Loucy (cell line): ENCODE results near the gene FHAD1.

Experiments
- H2AFZ ChIP-seq: fragments of 200-600 bp; sonication (generic); 2 replicates; pipeline ENCODE4 v1.6.0; 2016; ENCODE audit warnings: antibody characterized with exemption, mild to moderate bottlenecking, low read length, moderate library complexity
- H3F3A ChIP-seq: fragments of 200-600 bp; 2 replicates; pipeline ENCODE4 v1.6.0; 2016; ENCODE audit warnings: antibody characterized with exemption, low read depth, mild to moderate bottlenecking
- H3K27me3 ChIP-seq: fragments of 200-600 bp; sonication (generic); 2 replicates; pipeline ENCODE4 v1.6.1; 2014; ENCODE audit warnings: low read length, mild to moderate bottlenecking; ENCODE audit not compliant: insufficient read depth, poor library complexity, severe bottlenecking
- H3K36me3 ChIP-seq: fragments of 200-600 bp; sonication (generic); 2 replicates; pipeline ENCODE4 v1.6.1; 2016; ENCODE audit warnings: low read length; ENCODE audit not compliant: insufficient read depth
- H3K4me1 ChIP-seq: fragments of 200-600 bp; sonication (generic); 2 replicates; pipeline ENCODE4 v1.5.1; 2014; ENCODE audit warnings: low read length, mild to moderate bottlenecking; ENCODE audit not compliant: insufficient read depth, poor library complexity, severe bottlenecking
- H3K4me2 ChIP-seq: fragments of 200-600 bp; sonication (generic); 2 replicates; pipeline ENCODE4 v1.6.0; 2014; ENCODE audit warnings: antibody characterized with exemption, low read length, low read depth, mild to moderate bottlenecking; ENCODE audit not compliant: poor library complexity, severe bottlenecking
- H3K4me3 ChIP-seq: fragments of 200-600 bp; sonication (generic); 2 replicates; pipeline ENCODE4 v1.5.1; 2014; ENCODE audit warnings: low read length, mild to moderate bottlenecking, mixed read lengths; ENCODE audit not compliant: poor library complexity, severe bottlenecking
- H3K79me2 ChIP-seq: fragments of 200-600 bp; sonication (generic); 2 replicates; pipeline ENCODE4 v1.6.1; 2014; ENCODE audit warnings: low read length; ENCODE audit not compliant: insufficient read depth
- H3K9ac ChIP-seq: fragments of 200-600 bp; sonication (generic); 2 replicates; pipeline ENCODE4 v1.6.0; 2014; ENCODE audit warnings: mild to moderate bottlenecking, low read depth, low read length, moderate library complexity; ENCODE audit not compliant: poor library complexity, severe bottlenecking
- H3K9me2 ChIP-seq: fragments of 200-600 bp; sonication (generic); replicated peaks from 2 replicates; pipeline ENCODE4 v1.6.1; 2016; ENCODE audit warnings: low read depth, low read length, mixed read lengths
- H3K9me3 ChIP-seq: fragments of 200-600 bp; sonication (generic); 2 replicates; pipeline ENCODE4 v1.6.1; 2014; ENCODE audit warnings: mild to moderate bottlenecking, antibody characterized with exemption, low read length, low read depth; ENCODE audit not compliant: insufficient read depth
- H4K20me1 ChIP-seq: fragments of 200-600 bp; sonication (generic); 2 replicates; pipeline ENCODE4 v1.6.0; 2014; ENCODE audit warnings: antibody characterized with exemption, low read length, mild to moderate bottlenecking; ENCODE audit not compliant: insufficient read depth, poor library complexity, severe bottlenecking
- EZH2phosphoT487 ChIP-seq: fragments of 200-600 bp; IDR thresholded peaks from 2 replicates; pipeline ENCODE4 v1.6.1; 2018; ENCODE audit warnings: antibody characterized with exemption, mild to moderate bottlenecking, moderate library complexity, borderline replicate concordance
- TF ChIP-seq, protein P1 (sequence below): fragments of 200-600 bp; sonication (generic); conservative IDR thresholded peaks from 2 replicates; pipeline ENCODE4 v1.5.1; 2014; ENCODE audit warnings: mild to moderate bottlenecking, antibody characterized with exemption, low read length

Gene FHAD1

DNA sequence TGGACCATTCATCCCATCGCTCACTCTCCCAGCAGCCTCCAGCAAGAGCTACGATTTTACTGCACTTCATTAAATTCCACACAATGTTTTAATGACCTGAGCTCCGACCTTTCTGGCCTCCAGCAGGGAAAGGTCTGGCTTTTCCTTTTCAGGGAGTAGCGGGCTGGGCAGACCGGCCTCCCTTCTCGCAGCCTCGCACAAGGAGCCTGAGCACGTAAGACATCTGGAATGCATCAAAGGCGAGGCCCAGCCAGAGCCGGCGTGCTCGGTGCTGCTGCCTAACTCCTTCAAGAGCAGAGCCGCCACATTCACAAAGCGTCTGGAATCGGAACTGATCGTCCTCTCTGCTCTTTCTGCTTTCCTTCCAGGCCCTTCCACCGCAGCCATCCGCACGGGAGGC is 32.5 kb upstream of the FHAD1 start:
- Histone ChIP-seq H3K36me3 (no peaks in the 10 kb centered on the region), H2AFZ (no peak overlapping the region), H3K9me3 (no peaks in the 10 kb centered on the region), H3K9me2 (no peaks in the 10 kb centered on the region), H3F3A (no peaks in the 10 kb centered on the region), H3K4me1 (no peaks in the 10 kb centered on the region), H3K4me2 (no peak overlapping the region), H4K20me1 (no peaks in the 10 kb centered on the region), H3K9ac (no peak overlapping the region), H3K4me3 (no peak overlapping the region), H3K27me3 (no peaks in the 10 kb centered on the region), H3K79me2 (no peaks in the 10 kb centered on the region)
- TF ChIP-seq, protein P1, sequence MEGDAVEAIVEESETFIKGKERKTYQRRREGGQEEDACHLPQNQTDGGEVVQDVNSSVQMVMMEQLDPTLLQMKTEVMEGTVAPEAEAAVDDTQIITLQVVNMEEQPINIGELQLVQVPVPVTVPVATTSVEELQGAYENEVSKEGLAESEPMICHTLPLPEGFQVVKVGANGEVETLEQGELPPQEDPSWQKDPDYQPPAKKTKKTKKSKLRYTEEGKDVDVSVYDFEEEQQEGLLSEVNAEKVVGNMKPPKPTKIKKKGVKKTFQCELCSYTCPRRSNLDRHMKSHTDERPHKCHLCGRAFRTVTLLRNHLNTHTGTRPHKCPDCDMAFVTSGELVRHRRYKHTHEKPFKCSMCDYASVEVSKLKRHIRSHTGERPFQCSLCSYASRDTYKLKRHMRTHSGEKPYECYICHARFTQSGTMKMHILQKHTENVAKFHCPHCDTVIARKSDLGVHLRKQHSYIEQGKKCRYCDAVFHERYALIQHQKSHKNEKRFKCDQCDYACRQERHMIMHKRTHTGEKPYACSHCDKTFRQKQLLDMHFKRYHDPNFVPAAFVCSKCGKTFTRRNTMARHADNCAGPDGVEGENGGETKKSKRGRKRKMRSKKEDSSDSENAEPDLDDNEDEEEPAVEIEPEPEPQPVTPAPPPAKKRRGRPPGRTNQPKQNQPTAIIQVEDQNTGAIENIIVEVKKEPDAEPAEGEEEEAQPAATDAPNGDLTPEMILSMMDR: no peak
- TF ChIP-seq EZH2phosphoT487: no peak

DNA sequence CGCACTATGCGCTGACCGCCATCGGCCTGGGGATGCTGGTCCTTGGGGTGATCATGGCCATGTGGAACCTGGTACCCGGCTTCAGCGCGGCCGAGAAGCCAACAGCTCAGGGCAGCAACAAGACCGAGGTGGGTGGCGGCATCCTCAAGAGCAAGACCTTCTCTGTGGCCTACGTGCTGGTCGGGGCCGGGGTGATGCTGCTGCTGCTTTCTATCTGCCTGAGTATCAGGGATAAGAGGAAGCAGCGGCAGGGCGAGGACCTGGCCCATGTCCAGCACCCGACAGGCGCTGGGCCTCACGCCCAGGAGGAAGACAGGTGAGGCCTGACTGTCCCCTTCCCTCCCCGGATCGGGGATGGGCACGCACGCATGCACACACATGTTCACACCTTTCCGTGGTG is 31.9 kb upstream of the FHAD1 start:
- Histone ChIP-seq H3K9ac (no peak overlapping the region), H3K4me1 (no peaks in the 10 kb centered on the region), H2AFZ (no peak overlapping the region), H3K79me2 (no peaks in the 10 kb centered on the region), H3K27me3 (no peaks in the 10 kb centered on the region), H3K9me2 (no peaks in the 10 kb centered on the region), H3K9me3 (no peaks in the 10 kb centered on the region), H3K36me3 (no peaks in the 10 kb centered on the region), H3F3A (no peaks in the 10 kb centered on the region), H4K20me1 (no peaks in the 10 kb centered on the region), H3K4me2 (no peak overlapping the region), H3K4me3 (no peak overlapping the region)
- no peak for TF ChIP-seq EZH2phosphoT487
- TF ChIP-seq, protein P1: no peak

DNA sequence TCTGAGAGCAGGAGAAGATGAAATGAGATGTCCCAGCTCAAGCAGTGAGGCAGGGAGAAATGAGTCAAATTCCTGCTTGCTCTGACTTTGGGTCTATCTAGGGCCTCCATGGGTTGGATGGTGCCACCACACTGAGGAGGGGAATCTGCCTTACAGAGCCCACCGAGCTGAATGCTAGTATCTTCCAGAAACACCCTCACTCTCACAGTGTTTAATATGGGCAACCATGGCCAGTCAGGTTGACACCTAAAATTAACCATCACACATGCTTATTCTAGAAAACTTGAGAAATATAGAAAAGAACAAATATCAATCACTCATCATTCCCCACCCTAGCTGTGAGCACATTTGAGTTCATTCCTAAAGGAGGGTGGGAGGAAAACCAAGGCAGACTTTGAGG is 29.4 kb upstream of the FHAD1 start:
- Histone ChIP-seq H3F3A (no peaks in the 10 kb centered on the region), H3K4me2 (no peak overlapping the region), H4K20me1 (no peaks in the 10 kb centered on the region), H3K9me2 (no peaks in the 10 kb centered on the region), H3K4me3 (no peak overlapping the region), H3K79me2 (no peaks in the 10 kb centered on the region), H2AFZ (no peak overlapping the region), H3K27me3 (no peaks in the 10 kb centered on the region), H3K9ac (no peak overlapping the region), H3K36me3 (no peaks in the 10 kb centered on the region), H3K9me3 (no peaks in the 10 kb centered on the region), H3K4me1 (no peaks in the 10 kb centered on the region)
- no peak for TF ChIP-seq EZH2phosphoT487
- TF ChIP-seq, protein P1: no peak
